Hepatic stellate cell (primary cell): Measurements from ENCODE around the gene ITPK1.
"Not testable (repeated sequence)": the region's sequence is repeated elsewhere in the genome, so short reads cannot be mapped to it uniquely, and the experiment has no call there.

ENCODE experiments used
- DNase-seq: peaks from one replicate; pipeline ENCODE4 v3.0.0; 2011; ENCODE audit warnings: low spot score

The ITPK1 gene

DNA sequence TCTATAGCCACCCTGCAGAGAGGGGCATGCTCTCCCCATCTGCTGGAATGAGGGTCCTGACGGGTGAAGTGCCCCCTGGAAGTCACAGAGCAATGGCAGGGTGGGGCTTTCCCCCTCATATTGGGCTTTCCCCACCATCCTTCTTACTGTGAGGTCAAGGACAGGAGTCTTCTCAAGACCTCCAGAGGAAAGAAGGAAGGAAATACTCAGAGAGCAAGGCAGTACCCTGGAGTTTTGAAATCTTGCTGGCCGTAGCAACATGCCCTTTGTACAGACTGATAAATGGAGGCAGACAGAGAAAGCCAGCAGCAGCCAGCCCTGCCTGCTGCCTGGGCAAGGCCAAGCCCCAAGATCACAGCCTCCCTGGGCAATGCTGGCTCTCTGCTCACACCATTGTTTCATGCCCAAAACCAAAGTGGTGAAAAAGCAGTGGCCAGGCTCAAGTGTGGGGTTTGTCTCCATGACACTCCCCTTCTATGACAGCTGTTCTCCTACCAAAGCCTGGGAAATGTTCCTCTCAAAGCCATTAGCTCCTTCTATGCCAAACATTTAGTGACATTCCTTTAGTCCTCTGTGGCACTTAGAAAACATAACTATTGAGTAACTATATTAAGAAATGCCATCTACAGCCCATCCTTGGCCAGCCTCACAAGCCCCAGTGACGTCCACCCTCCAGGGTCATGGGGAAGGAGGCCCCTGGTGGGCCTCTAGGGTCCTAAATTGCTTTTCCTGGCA is 13.2 kb upstream of the ITPK1 start:
- no peak for DNase-seq

DNA sequence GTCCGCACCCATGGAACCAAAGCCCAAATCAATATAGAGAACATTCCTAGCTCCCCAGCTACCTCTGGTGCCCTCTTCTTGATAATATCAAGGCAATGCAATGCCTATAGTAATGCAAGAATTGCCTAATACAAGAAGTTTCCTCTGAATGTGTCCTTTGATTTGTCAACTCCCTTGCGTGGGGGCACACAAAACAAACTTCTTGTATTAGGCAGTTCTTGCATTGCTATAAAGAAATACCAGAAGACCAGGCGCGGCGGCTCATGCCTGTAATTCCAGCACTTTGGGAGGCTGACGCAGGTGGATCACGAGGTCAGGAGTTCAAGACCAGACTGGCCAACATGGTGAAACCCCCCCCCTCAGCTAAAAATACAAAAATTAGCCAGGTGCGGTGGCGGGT is 10.4 kb upstream of the ITPK1 start:
- DNase-seq: no peak

DNA sequence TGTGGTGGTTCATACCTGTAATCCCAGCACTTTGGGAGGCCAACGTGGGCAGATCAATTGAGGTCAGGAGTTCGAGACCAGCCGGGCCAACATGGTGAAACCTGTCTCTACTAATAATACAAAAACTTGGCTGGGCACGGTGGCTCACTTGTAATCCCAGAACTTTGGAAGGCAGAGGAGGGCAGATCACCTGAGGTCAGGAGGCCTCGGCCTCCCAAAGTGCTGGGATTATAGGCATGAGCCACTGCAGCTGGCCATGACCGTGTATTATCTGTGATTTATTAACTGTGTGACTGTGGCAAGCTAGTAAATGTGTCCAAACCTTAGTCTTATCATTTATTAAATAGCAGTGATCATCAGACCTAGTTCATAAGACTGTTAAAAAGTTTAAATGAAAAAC is 7.1 kb upstream of the ITPK1 start:
- DNase-seq: no peak

DNA sequence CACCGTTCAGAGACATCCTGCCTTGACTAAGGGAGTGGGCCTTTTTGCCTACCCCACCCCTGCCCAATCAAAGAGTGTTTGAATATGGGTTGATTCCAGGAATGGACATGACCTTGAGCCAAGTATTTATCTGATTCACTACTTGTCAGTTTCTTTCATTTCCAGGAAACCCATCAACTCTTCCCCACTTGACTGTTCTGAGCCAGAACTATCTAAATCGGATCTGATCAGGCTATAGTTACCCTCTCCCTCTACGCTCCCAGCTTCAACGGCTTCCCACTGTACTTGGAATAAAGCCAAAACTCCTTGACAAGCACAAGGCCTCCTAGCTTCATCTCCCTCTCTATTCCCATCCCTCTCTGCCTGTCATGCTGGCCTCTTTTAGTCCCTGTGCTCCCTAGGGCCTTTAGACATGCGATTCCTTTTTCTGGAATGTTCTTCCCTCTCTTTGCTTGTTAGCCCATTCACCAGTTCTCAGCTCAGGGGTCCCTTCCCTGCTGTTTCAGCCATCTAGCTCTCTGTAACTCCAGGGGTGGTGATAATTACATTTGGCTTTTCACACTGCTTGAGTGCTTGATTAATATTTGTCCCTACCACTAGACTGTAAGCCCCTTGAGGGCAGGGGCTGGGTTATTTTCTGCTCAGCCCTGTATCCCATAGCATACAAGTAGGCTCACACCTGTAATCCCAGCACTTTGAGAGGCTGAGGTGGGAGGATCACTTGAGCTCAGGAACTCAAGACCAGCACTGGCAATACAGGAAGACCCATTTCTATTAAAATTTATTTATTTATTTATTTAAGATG is 5.5 kb upstream of the ITPK1 start:
- no peak for DNase-seq

DNA sequence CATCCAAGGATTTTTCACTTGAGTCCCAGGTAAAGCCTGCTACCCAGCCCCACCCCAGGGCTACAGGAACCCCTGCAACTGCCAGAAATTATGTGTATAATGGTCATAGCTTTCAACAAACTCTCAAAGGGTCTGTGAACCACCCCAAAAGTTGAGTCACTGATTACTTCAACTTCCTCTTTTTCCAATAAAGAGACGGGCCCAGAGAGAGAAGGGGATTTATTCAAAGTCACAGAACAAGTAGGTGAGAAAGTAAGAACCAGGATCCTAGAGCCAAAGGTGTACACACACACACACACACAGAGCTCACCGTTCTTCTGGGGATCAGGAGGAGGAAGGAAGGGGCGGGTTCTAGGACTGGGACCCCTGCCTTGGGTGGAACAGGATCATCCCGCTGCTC is 4.8 kb upstream of the ITPK1 start:
- no peak for DNase-seq

DNA sequence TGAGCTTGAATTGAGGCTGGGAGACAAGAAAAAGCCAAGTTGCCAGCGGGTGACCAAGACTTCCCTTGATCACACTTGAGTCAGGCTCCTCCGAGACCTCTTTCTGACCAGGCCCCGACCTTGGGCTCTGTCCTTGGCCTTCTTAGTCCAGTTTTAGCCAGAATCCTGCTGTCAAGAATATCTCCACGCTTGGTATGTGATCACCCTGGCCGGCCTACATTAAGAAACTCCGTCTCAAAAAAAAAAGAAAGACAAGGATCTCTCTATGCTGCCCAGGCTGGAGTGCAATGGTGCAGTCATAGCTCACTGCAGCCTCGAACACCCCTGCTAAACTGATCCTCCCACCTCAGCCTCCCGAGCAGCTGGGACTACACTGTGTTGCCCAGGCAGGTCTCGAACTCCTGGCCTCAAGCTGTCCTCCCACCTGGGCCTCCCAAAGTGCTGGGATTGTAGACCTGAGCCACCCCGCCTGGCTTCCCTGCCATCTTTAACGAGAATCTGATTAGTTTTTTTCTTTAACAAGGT is 1.0 kb upstream of the ITPK1 start:
- DNase-seq: no peak

DNA sequence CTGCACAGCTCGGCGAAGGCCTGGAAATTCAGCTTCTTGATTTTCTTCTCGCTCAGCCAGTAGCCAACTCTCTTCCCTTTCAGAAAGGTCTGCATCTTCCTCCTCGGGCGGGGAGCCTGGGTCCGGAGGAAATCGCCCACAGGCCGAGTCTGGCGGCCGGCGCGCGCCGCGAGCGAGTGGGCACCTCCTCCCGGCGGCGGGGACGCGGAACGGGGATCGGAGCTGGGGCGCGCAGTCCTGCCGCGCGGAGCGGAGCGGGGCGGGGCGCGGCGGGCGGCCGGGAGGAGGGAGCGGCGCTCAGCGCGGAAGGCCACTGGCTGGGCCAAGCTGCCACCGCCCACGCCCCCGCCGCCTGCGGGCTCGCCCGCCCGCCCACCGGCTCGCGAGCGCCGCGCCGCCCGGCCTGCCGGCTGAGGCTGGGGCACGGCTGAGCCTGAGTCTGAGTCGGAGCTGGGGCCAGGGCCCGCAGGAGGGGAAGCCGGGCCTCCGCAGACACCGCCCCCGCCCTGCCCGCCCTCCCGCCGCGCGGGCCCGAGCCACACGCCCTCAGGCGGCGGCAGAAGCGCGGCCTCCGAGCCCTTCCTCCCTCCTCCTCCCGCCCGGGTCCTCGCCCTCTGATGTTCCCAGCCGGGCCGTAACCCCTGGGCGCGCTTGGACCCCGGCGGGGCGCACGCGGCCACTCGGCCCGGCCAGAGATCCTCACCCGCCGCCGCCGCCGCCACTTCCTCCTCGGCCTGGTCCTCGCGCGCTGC is 480 bp downstream of the ITPK1 start:
- DNase-seq: peak; percentile 90

DNA sequence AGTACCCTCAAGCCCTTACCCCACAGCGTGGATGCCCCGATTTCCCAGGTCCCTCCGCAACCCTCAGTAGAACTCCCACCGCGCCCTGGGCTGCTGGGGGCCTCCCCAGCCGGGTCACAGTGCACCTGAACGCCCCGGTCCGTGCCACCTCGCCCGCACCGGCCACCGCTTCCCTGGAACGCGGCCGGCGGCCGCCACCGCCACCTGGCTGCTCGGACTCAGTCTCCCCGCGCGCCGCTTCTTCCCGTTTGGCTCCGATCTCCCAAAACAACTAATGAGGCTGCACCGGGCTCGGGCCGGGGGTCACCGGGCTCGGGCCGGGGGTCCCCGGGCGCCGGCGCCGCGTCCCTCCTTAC is 1.0 kb downstream of the ITPK1 start:
- no peak for DNase-seq

DNA sequence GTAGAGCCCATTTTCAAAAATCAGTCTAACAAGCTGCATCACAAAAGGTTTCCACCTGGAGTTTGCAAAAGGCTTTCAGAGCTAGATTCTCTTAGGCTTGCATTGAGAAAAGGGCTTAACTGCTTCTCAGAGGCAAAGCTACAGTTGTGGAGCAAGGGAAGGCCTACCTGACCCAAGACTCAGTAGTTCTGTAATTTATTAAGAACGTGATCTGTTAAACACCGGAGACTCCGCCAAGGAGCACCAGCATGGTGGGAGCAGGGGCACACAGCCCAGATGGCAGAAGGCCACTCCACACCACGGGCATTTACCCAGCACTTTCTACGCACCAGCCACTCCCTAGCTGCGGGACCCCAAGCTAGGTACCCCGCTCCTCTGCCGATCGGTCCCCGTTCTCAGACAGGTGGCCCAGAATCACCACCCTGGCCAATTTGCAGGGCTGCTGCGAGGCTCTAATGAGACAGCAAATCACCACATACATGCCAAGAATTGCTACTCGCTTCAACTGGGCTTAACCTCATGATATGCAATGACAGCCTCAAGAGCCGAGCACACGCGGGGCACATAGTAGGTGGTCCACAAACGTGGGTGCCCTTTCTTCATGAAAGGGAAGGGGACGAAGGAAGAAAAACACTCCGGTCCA is 1.5 kb downstream of the ITPK1 start:
- DNase-seq: no peak

DNA sequence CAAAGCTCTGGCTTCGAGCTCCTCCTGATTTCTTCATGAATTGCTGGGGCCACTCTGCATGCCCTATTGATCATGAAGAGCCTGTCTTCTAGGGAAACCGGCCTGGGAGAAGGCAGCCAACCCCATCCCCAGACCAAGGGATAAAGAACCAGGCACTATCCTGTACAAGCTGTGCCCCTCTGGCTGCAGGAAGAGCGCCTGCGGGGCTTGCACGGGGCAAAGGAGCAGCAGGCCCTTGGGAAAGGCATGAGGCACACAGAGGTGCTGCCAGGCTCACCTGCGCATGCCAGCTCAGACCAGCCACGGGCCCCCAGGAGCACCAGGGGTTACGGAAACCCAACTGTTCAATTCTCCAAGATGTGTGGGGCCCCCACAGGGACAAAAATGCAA is 2.1 kb downstream of the ITPK1 start:
- no peak for DNase-seq

DNA sequence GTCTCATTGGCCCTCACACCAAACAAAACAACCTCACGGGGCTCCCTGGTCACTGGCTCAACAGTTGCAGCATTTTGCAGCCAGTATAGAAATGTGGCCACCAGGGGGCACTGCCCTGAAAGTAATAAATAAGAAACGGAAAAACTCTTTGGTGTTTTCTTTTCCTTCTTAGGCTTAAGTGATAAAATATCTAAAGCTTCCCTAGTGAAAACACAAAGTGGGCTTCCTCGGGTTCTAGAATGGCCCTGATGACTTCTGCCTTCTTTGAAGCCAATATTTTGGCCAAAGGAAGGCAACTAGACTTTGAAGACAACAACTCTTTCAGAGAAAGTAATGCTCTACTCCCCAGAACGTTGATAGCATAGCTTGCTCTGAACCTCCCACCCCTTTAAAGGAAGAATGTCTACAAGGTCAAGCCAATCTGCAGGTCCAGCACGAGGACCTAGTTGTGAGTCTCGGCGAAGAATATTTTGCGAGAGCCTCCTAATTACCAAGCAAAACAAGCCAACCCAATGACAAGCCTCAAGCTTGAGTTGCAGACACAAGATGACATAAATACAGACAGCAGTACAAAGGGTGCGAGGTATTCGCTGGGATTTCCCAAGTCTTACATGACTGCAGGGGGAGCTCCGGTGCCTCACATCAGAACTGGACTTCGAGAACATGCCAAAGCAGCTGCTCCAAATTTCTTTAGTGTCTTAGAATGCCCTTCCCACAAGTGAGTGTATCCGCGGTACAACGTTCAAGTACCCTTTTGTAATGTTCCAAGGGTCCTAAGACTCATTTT is 2.6 kb downstream of the ITPK1 start:
- DNase-seq: peak; percentile 80

DNA sequence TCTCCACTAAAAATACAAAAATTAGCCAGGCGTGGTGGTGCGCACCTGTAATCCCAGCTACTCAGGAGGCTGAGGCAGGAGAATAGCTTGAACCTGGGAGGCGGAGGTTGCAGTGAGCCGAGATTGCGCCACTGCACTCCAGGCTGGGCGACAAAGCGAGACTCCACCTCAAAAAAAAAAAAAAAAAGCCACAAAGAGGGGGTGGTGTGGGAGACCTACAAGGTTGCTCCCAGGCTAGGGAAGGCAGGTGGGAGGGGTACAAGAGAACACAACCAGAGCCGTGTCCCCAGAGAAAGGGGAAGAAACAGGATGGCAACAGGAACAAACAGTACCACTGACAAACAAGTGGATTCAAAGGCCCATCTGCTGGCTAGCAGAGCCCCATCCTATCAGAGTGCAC is 4.2 kb downstream of the ITPK1 start:
- not testable (repeated sequence) for DNase-seq

DNA sequence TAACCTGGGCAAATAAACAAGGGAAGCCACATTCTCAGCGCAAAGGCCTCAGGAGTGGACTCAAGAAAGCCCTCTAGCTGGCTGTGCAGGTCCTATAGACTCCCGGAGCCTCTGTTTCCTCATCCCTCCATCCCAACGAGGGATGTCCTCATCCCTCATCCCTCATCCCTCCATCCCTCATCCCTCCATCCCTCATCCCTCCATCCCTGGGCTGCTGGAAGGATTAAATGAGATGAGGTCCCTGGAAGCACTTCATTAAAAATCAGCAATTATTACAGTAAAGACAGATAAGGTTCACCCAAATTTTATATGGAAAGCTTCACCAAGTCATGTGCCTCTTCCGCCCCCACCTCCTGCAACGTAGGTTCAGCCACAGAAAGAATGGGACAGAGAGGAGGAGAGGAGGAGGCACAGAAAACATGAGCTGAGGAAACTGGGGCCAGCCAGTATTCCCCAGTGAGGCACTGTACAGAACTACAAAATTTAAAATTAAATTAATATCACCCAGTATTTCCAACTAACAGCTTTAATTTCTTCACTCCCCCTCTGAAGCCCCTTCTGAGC is 4.8 kb downstream of the ITPK1 start:
- DNase-seq: no peak

DNA sequence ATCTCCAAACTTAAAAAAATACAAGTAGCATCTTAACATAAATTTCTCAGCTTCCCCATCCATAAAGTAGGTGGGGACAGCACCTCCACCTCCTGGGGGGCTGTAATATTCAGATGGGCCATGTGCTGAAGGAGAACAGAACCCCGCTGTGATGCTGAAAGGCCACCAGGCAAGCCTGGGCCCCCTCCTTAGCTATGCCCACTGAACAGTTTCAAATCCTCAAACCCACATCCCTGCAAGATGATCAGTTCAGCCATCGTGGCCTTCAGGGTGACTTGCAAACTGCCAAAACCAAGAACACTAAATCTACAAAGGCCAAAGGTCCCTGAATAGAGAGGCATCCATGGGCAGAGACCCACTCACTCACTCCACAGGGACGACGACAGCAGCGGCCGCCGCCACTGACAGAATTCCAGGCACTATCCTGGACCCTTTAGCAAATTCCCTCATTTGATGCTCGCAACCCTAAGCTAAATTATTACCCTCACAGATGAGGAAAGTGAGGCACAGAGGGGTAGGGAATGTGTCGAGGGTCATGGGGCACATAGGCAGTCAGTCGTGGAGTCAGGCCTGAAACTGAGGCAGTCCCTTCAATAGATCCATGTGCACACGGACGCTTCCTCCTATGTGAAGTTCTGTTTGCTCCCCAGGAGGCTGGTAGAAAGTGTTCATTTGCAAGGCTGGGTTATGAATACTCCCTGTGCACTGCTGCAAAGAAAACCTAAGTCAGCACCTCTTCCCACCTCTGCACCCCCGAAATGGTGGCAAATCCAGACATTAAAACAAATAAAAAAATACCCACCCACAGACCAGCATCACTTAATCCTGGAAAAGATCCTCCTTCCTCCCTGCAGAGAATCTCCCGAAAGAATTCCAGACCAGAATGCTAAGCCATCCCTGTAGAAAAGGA is 5.9 kb downstream of the ITPK1 start:
- DNase-seq: no peak

DNA sequence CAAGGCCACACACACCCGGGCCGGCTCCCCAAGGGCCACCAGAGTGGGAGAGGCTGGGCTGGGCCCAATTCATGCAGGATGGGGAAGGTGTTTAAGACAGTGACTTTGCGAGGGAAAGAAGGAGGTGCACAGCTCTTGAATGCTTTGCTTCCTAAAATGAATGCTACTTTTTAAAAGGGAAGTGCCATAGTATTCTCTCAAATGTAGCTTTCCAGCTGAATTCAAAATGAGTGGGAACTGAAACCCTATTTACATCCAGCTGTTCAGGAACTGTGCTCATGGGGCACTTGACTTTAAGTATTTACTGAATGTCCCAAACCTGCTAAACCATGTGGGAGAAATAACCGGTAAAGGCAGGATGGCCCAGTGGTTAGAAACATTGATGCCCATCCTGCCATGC is 7.6 kb downstream of the ITPK1 start:
- DNase-seq: no peak

DNA sequence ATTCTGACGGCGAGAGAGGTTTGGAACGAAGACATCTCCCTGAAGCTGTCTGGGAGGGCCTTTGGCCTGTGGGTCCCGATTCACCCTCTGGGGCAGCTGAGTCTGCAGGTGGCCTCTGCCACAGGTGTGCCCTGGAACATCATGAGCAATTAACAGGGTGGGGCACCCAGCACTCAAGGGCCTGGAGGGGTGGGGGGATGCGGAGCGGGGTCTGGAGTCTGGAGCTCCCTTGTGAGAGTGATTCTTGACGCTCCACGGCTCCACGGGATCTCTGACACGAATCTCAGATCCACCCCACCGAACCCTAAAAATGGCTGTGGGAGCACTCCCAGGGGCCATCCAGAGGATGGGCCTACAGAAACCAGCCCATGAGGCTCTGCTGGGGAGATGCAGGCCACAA is 8.3 kb downstream of the ITPK1 start:
- DNase-seq: no peak

DNA sequence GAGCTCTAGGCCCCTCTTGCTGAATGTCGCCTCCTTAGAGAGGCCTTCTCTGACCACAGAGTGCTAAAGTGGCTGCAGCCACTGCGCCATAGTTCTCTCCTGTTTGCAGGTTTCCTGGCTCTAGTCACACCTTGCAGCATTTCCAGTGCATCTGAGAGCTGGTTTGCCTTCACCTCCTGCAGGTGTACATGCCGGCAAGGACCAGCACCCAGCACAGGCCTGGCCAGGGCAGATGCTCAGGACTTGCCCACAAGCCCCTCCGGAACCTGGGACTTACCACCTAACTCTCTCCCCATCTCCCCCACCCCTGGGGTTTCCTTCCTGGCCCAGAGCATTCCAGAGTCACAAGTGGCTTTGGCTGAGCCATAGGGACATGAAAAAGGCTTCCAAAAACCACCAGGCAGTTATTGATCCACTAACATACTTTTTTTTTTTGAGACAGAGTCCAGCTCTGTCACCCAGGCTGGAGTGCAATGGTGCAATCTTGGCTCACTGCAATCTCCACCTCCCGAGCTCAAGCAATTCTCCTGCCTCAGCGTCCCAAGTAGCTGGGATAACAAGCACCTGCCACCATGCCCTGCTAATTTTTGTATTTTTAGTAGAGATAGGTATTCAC is 9.1 kb downstream of the ITPK1 start:
- DNase-seq: no peak

DNA sequence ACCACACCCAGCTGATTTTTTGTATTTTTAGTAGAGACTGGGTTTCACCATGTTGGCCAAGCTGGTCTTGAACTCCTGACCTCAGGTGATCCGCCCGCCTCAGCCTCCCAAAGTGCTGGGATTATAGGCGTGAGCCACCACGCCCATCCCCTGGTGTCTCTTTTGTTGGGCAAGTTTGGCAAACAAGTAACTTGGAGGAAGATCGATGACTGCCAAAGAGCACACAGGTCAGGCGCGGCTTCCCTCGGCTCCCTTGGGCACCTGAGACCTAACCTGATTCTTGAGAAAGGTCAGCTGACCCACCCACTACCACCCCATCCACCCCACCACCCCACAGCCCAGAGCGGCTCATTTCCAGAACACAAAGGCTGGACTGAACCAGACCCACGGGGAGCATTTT is 9.9 kb downstream of the ITPK1 start:
- DNase-seq: not testable (repeated sequence)

DNA sequence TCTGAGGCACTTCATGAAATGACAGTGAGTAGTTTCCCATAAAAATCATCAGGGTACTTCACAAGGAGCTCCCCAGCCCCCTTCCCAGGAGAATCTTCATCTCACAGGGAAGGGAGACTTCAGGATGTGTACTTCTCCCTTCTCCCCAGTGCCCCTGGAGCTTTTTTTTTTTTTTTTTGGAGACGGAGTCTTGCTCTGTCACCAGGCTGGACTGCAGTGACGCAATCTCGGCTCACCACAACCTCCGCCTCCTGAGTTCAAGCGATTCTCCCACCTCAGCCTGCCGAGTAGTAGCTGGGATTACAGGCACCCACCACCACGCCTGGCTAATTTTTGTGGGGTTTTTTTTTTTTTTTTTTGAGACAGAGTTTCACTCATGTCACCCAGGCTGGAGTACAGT is 10.4 kb downstream of the ITPK1 start:
- DNase-seq: no peak

DNA sequence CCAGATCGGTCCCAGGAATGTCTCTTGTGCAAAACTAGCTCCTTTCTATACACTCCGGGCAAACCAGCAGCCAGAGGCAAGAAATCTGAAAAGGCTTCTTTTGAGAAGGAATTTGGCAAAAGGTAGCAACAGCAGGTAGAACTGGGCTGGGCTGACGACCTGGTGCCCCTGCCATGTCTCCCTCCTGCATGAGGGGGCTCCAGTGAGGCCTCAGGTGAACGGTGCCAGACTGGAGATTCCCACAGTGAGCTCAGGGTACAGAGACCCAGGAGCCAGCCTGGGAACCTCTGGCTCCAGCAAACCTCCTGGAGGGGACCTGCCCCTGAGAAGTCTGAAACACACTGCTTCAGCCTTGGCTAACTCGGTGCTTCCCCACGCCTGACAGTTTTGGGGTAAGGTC is 10.8 kb downstream of the ITPK1 start:
- DNase-seq: no peak
